BJ (cell line): ENCODE data around the gene TEX101. TPM values are rescaled to one million over a fixed set of nuclear protein-coding genes. Genes with fewer than 3 reads are reported as not detected.

Experiments
- CTCF ChIA-PET: fragments of 350-600 bp; formaldehyde crosslinking; extraction: SDS; loops from one replicate; lab custom pipeline; 2021; ENCODE audit warnings: antibody characterized with exemption, inconsistent platforms; lab: Yijun Ruan, JAX
- POLR2A ChIA-PET: fragments of 300-600 bp; sonication (Branson Sonifier 250); formaldehyde crosslinking; extraction: SDS; loops from one replicate; lab custom pipeline; 2021; ENCODE audit warnings: antibody characterized with exemption; lab: Charles Lee
- DNase-seq: peaks from one replicate; pipeline ENCODE4 v3.0.0-alpha.2; 2011; ENCODE audit warnings: low read depth
- H3K27me3 ChIP-seq: 2 replicates; pipeline ENCODE4 v1.6.0; 2011; ENCODE audit warnings: low read length; ENCODE audit not compliant: control insufficient read depth, insufficient read depth
- H3K36me3 ChIP-seq: 2 replicates; pipeline ENCODE4 v1.5.1; 2011; ENCODE audit warnings: low read length; ENCODE audit not compliant: control insufficient read depth, insufficient read depth
- H3K4me3 ChIP-seq: 2 replicates; pipeline ENCODE4 v1.5.1; 2011; ENCODE audit warnings: low read depth, mild to moderate bottlenecking, control low read depth, low read length
- polyA plus RNA-seq: library from polyadenylated mRNA; depleted of rRNA; stranded (reverse); fragments of >200 nt; gene quantifications from 2 replicates; pipeline ENCODE4 v1.2.3, GENCODE V29; 2011
- TF ChIP-seq, protein P1 (sequence below): IDR thresholded peaks from 2 replicates; pipeline ENCODE4 v1.5.1; 2011; ENCODE audit warnings: low read depth, mild to moderate bottlenecking, control low read depth, inconsistent platforms, low read length, moderate library complexity; ENCODE audit not compliant: insufficient read depth

The TEX101 gene
- polyA plus RNA-seq, 1 experiment, result not detected

DNA sequence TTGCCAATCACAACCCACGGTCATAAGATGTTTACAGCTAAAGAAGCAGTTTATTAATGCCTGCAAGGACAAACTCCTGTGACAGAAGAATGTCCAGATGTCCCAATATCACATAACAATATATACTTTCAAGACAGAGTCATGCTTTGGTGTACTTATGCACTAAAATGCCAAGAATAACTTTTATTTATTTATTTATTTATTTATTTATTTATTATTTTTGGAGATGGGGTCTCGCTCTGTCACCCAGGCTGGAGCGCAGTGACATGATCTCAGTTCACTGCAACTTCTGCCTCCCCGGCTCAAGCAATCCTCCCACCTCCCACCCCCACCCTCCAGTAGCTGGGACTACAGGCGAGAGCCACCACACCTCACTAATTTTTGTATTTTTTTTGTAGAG lies 9.1 kb downstream of the TEX101 start:
- no peak overlapping the region for H3K4me3 ChIP-seq
- DNase-seq, result no peak
- peaks cover 2% of the 10 kb centered on the region; the same call in 1 of the 2 replicates for H3K27me3 ChIP-seq
- TF ChIP-seq, protein P1, sequence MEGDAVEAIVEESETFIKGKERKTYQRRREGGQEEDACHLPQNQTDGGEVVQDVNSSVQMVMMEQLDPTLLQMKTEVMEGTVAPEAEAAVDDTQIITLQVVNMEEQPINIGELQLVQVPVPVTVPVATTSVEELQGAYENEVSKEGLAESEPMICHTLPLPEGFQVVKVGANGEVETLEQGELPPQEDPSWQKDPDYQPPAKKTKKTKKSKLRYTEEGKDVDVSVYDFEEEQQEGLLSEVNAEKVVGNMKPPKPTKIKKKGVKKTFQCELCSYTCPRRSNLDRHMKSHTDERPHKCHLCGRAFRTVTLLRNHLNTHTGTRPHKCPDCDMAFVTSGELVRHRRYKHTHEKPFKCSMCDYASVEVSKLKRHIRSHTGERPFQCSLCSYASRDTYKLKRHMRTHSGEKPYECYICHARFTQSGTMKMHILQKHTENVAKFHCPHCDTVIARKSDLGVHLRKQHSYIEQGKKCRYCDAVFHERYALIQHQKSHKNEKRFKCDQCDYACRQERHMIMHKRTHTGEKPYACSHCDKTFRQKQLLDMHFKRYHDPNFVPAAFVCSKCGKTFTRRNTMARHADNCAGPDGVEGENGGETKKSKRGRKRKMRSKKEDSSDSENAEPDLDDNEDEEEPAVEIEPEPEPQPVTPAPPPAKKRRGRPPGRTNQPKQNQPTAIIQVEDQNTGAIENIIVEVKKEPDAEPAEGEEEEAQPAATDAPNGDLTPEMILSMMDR, result no peak
- ChIA-PET CTCF (interaction anchor here (9.0 kb wide), 1 partner anchor 8 kb away, joined by 57 read pairs; no protein-coding TSS in a partner anchor), POLR2A (no interaction called here)
- no peaks in the 10 kb centered on the region for H3K36me3 ChIP-seq

DNA sequence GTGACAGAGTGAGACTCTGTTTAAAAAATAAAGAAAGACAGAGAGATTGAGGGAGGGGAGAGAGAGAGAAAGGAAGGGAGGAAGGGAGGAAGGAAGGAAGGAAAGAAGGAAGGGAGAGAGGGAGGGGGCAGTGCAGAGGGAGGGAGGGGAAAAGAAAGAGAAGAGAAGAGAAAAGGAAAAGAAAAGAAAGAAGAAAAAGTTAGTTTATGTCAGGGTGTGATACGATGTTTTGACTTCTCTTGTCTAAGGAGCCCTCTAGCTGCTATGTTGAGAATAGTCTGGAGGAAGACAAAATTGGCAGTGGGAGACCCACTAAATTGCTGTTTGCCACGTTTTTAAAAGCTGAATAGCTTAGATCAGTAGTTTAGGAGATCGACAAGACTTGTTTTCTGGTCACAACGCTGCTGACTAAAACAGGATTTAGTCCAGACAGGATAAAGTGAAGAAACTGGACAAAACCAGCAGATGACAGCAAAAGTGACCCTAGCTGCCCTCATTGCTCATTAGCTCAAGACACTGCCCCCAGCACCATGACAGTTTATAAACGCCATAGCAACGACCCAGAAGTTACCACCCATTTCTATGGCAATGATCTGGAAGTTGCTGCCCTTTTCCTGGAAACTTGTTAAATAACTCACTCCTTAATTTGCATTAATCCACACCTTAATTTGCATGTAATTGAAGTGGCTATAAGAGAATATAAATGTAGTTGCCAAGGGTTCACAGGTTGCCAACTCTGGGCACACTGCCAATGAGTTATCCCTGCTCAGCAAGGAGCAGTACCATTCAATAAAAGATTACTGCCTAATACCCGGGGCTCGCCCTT lies 11.1 kb downstream of the TEX101 start:
- POLR2A ChIA-PET, result no interaction called here
- Histone ChIP-seq H3K36me3 (no peaks in the 10 kb centered on the region), H3K4me3 (no peak overlapping the region), H3K27me3 (peaks cover 2% of the 10 kb centered on the region; the same call in 1 of the 2 replicates)
- no peak for DNase-seq
- TF ChIP-seq, protein P1, result peak; percentile 70
- CTCF ChIA-PET, result interaction anchor here (0.6 to 3.1 kb wide), 16 partner anchors 9 to 1867 kb away, joined by 3 to 12 read pairs (median 3); partner anchors contain the start of gene ZNF575

DNA sequence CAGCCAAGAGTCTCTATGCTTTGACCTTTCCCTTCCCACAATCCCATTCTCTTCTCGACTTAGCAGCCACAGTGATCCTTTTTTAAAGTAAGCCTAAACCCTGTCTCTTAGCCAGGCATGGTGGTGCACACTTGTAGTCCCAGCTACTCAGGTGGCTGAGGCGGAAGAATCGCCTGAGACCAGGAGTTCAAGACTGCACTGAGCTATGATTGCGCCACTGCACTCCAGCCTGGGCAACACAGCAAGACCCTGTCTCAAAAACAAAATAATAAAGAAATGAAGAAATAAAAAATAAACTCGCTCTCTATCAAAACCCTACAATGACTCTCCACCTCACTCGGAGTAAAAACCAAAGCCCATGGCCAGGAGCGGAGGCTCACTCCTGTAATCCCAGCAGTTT lies 14.7 kb downstream of the TEX101 start:
- no peak for DNase-seq
- POLR2A ChIA-PET, result no interaction called here
- H3K4me3 ChIP-seq, result no peak overlapping the region
- no peaks in the 10 kb centered on the region for H3K27me3 ChIP-seq
- TF ChIP-seq, protein P1, result no peak
- CTCF ChIA-PET, result interaction anchor here (1.0 kb wide), 1 partner anchor 9 kb away, joined by 4 read pairs; no protein-coding TSS in a partner anchor
- no peaks in the 10 kb centered on the region for H3K36me3 ChIP-seq

DNA sequence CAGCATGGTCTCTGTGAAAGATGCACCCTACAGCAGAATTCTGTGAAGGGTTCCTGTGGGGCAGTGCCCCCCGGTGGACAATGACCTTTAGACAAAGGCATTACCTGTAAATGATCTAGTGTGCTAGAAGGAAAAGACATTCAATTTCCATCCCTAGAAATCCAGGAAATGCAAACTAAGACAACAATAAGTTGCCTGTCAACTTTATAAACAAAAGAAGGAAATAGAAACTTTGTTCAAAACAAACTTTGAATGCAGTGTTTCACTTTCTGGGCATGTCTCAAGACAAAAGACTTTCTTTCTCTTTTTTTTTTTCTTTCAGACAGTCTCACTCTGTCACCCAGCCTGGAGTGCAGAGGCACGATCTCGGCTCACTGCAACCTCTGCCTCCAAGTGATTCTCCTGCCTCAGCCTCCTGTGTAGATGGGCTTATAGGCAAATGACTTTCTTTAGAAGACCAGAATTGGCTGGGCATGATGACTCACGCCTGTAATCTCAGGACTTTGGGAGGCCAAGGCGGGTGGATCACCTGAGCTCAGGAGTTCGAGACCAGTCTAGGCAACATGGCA lies 15.5 kb downstream of the TEX101 start:
- TF ChIP-seq, protein P1, result peak; percentile 12; the same call in 1 of the 2 replicates

DNA sequence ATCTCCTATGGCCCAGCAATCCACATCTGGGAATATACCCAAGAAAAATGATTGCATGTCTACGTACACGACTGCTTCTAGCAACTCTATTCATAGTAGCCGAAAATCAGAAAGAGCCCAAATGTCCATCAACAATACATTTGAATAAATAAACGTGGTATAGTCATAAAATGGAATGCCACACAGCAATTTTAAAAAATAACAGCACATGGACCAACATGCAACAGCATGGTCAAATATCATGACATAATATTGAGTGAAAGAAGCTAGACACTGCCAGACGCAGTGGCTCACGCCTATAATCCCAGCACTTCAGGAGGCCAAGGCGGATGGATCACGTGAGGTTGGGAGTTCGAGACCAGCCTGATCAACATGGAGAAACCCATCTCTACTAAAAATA lies 16.3 kb downstream of the TEX101 start:
- ChIA-PET CTCF (interaction anchor here (2.5 to 3.4 kb wide), 2 partner anchors 11 to 89 kb away, joined by 31 to 57 read pairs; no protein-coding TSS in a partner anchor), POLR2A (no interaction called here)
- no peak for DNase-seq
- H3K27me3 ChIP-seq, result no peaks in the 10 kb centered on the region
- no peaks in the 10 kb centered on the region for H3K36me3 ChIP-seq
- H3K4me3 ChIP-seq, result no peak overlapping the region
- TF ChIP-seq, protein P1, result no peak

More for the DNA sequence above, 15.5 kb downstream of the TEX101 start:
- no peaks in the 10 kb centered on the region for H3K27me3 ChIP-seq
- DNase-seq, result no peak
- no peak overlapping the region for H3K4me3 ChIP-seq
- POLR2A ChIA-PET, result no interaction called here
- CTCF ChIA-PET, result interaction anchor here (1.0 to 3.4 kb wide), 2 partner anchors 8 to 10 kb away, joined by 4 to 57 read pairs; no protein-coding TSS in a partner anchor
- H3K36me3 ChIP-seq, result no peaks in the 10 kb centered on the region
